GM23338 (cell line): Measurements from ENCODE around the gene TAF3. TPM values are rescaled to one million over a fixed set of nuclear protein-coding genes. Genes with fewer than 3 reads are reported as not detected.

Experiments
- ATAC-seq: fragments of 200-7000 bp; cut with Tn5 transposase; 3 replicates; pipeline ENCODE4 v1.9.1; 2020
- DNase-seq: peaks from one replicate; pipeline ENCODE4 v3.0.0-alpha.2; 2015; ENCODE audit warnings: low spot score
- H2AFZ ChIP-seq: fragments of 200-600 bp; sonication (generic); 2 replicates; pipeline ENCODE4 v1.8.0; 2016; ENCODE audit warnings: antibody characterized with exemption, mild to moderate bottlenecking, moderate library complexity
- H3F3A ChIP-seq: fragments of 200-600 bp; sonication (generic); replicated peaks from 2 replicates; pipeline ENCODE4 v1.8.0; 2017; ENCODE audit warnings: antibody characterized with exemption, mixed run types, low read depth
- H3K27ac ChIP-seq: fragments of 200-600 bp; sonication (generic); 2 replicates; pipeline ENCODE4 v1.6.1; 2016; ENCODE audit warnings: low read depth
- H3K27me3 ChIP-seq: fragments of 200-600 bp; sonication (generic); 2 replicates; pipeline ENCODE4 v1.8.0; 2016; ENCODE audit warnings: mild to moderate bottlenecking, mixed run types, moderate library complexity; ENCODE audit not compliant: insufficient read depth
- H3K36me3 ChIP-seq: fragments of 200-600 bp; sonication (generic); 2 replicates; pipeline ENCODE4 v1.8.0; 2016; ENCODE audit warnings: mild to moderate bottlenecking; ENCODE audit not compliant: insufficient read depth
- H3K4me1 ChIP-seq: fragments of 200-600 bp; sonication (generic); 2 replicates; pipeline ENCODE4 v1.8.0; 2016; ENCODE audit warnings: mild to moderate bottlenecking, moderate library complexity; ENCODE audit not compliant: insufficient read depth
- H3K4me2 ChIP-seq: fragments of 200-600 bp; sonication (generic); 2 replicates; pipeline ENCODE4 v1.7.1; 2017; ENCODE audit warnings: mixed run types
- H3K4me3 ChIP-seq: fragments of 200-600 bp; sonication (generic); 2 replicates; pipeline ENCODE4 v1.6.1; 2016; ENCODE audit warnings: mixed run types
- H3K79me2 ChIP-seq: fragments of 200-600 bp; sonication (generic); replicated peaks from 2 replicates; pipeline ENCODE4 v1.8.0; 2017; ENCODE audit warnings: mild to moderate bottlenecking; ENCODE audit not compliant: insufficient read depth
- H3K9me2 ChIP-seq: fragments of 200-600 bp; sonication (generic); 2 replicates; pipeline ENCODE4 v1.8.0; 2017; ENCODE audit not compliant: insufficient read depth
- H4K20me1 ChIP-seq: fragments of 200-600 bp; sonication (generic); replicated peaks from 2 replicates; pipeline ENCODE4 v1.8.0; 2017; ENCODE audit warnings: mild to moderate bottlenecking; ENCODE audit not compliant: insufficient read depth
- H3K27ac Mint-ChIP-seq: 2 replicates; pipeline ENCODE4 v1.8.0; 2020; ENCODE audit warnings: inconsistent platforms, mild to moderate bottlenecking, moderate library complexity, mixed read lengths
- H3K27me3 Mint-ChIP-seq: 3 replicates; pipeline ENCODE4 v1.8.0; 2022; ENCODE audit warnings: low read depth, mild to moderate bottlenecking, moderate library complexity, mixed read lengths, inconsistent platforms; ENCODE audit not compliant: insufficient read depth, poor library complexity
- H3K36me3 Mint-ChIP-seq: 3 replicates; pipeline ENCODE4 v1.8.0; 2021; ENCODE audit warnings: low read depth, mild to moderate bottlenecking, inconsistent platforms, moderate library complexity, mixed read lengths
- H3K4me1 Mint-ChIP-seq: 3 replicates; pipeline ENCODE4 v1.8.0; 2020; ENCODE audit warnings: mild to moderate bottlenecking, inconsistent platforms, mixed read lengths
- H3K4me3 Mint-ChIP-seq: 3 replicates; pipeline ENCODE4 v1.8.0; 2021; ENCODE audit warnings: moderate library complexity, mild to moderate bottlenecking, inconsistent platforms, mixed read lengths
- H3K9me3 Mint-ChIP-seq: 3 replicates; pipeline ENCODE4 v1.8.0; 2020; ENCODE audit warnings: moderate library complexity, mild to moderate bottlenecking, inconsistent platforms, mixed read lengths
- CREB1 ChIP-seq: fragments of 250-450 bp; sonication (Bioruptor Pico); IDR thresholded peaks from 2 replicates; pipeline ENCODE4 v1.5.0; 2020; ENCODE audit warnings: low read depth, mild to moderate bottlenecking, moderate library complexity
- CTCF ChIP-seq, 2 experiments: fragments of 200-600 bp in 1 of 2; sonication (generic) in 1 of 2; conservative IDR thresholded peaks; 2 replicates each; pipeline versions ENCODE4 v1.5.1 to v1.6.1; 2016 to 2017; ENCODE audit warnings: antibody characterized with exemption in 2 of 2, low read depth in 2 of 2, mild to moderate bottlenecking in 2 of 2, moderate library complexity in 1 of 2
- ETS1 ChIP-seq: IDR thresholded peaks from 2 replicates; pipeline ENCODE4 v1.6.1; 2016; ENCODE audit warnings: antibody characterized with exemption
- EZH2 ChIP-seq: fragments of 200-600 bp; sonication (generic); IDR thresholded peaks from one replicate; pipeline ENCODE4 v1.8.0; 2017; ENCODE audit warnings: antibody characterized with exemption, mild to moderate bottlenecking, low read depth; ENCODE audit not compliant: unreplicated experiment
- EZH2phosphoT487 ChIP-seq: fragments of 200-600 bp; sonication (generic); IDR thresholded peaks from one replicate; pipeline ENCODE4 v1.8.1; 2018; ENCODE audit warnings: antibody characterized with exemption; ENCODE audit not compliant: unreplicated experiment
- JUNB ChIP-seq: IDR thresholded peaks from one replicate; pipeline ENCODE4 v1.6.1; 2016; ENCODE audit warnings: antibody characterized with exemption; ENCODE audit not compliant: unreplicated experiment
- NANOG ChIP-seq: IDR thresholded peaks from 2 replicates; pipeline ENCODE4 v1.6.1; 2016; ENCODE audit warnings: antibody characterized with exemption, borderline replicate concordance
- POLR2AphosphoS5 ChIP-seq: IDR thresholded peaks from 2 replicates; pipeline ENCODE4 v1.6.1; 2016; ENCODE audit warnings: antibody characterized with exemption, low read depth
- REST ChIP-seq: IDR thresholded peaks from one replicate; pipeline ENCODE4 v1.6.1; 2018; ENCODE audit warnings: antibody characterized with exemption; ENCODE audit not compliant: unreplicated experiment
- STAT1 ChIP-seq: IDR thresholded peaks from one replicate; pipeline ENCODE4 v1.6.1; 2016; ENCODE audit warnings: antibody characterized with exemption; ENCODE audit not compliant: unreplicated experiment
- ZNF114 ChIP-seq: fragments of 250-450 bp; sonication (Bioruptor Pico); IDR thresholded peaks from 2 replicates; pipeline ENCODE4 v1.5.0; 2020; ENCODE audit warnings: mild to moderate bottlenecking, moderate library complexity
- ZNF331 ChIP-seq: fragments of 250-450 bp; sonication (Bioruptor Pico); IDR thresholded peaks from 2 replicates; pipeline ENCODE4 v1.5.0; 2020; ENCODE audit warnings: low read depth, mild to moderate bottlenecking, moderate library complexity
- ZNF462 ChIP-seq: fragments of 250-450 bp; sonication (Bioruptor Pico); IDR thresholded peaks from 2 replicates; pipeline ENCODE4 v1.5.0; 2020; ENCODE audit warnings: mild to moderate bottlenecking, moderate library complexity
- polyA plus RNA-seq: library from polyadenylated mRNA; unstranded; fragments of >200 nt; fragmentation: Nextera tagmentation; extraction: Ambion mirVana; gene quantifications from 2 replicates; pipeline ENCODE4 v1.2.1, GENCODE V29; 2016
- total RNA-seq: library from RNA; depleted of rRNA; stranded (reverse); fragments of >200 nt; shearing (Covaris generic); gene quantifications from 2 replicates; pipeline ENCODE4 v1.2.3, GENCODE V29; 2014

TAF3 gene
- total and polyA plus RNA-seq, 2 experiments from 2014 or later: 6.4 to 15.2 TPM

- DNase-seq (no peak), ATAC-seq (no peak)
- Histone ChIP-seq H3F3A (no peaks in the 10 kb centered on the region), H3K9me2 (no peaks in the 10 kb centered on the region), H4K20me1 (no peaks in the 10 kb centered on the region), H3K4me3 (no peak overlapping the region), H3K79me2 (no peaks in the 10 kb centered on the region), H2AFZ (no peak overlapping the region), H3K4me2 (no peak overlapping the region), H3K27me3 (no peaks in the 10 kb centered on the region), H3K27ac (no peak overlapping the region), H3K36me3 (no peaks in the 10 kb centered on the region), H3K4me1 (no peaks in the 10 kb centered on the region)
- Mint-ChIP-seq H3K27me3 (peaks cover 5% of the 10 kb centered on the region), H3K4me3 (no peak overlapping the region), H3K27ac (no peak overlapping the region), H3K4me1 (peaks cover 2% of the 10 kb centered on the region; the same call in 1 of the 3 replicates), H3K9me3 (no peaks in the 10 kb centered on the region), H3K36me3 (no peaks in the 10 kb centered on the region)
- TF ChIP-seq ZNF462 (CRISPR knock-in tag) (no peak), ZNF331 (no peak), POLR2AphosphoS5 (no peak), EZH2phosphoT487 (no peak), NANOG (no peak), EZH2 (no peak), ETS1 (no peak), CREB1 (CRISPR knock-in tag) (no peak), JUNB (no peak), ZNF114 (CRISPR knock-in tag) (no peak), STAT1 (no peak), CTCF (conservative IDR thresholded peaks at IDR 0.05; ENCODE audit: low read depth in 2 of 2) (no peak), REST (no peak)
These were observed 205.0 kb downstream of the TAF3 start for GRCh38 chr10:8023321-8023720.
